Prostate gland (tissue), 2 donors: Measurements from ENCODE around the gene LEUTX. TPM values are rescaled to one million over a fixed set of nuclear protein-coding genes. Genes with fewer than 3 reads are reported as not detected.
"Not testable (repeated sequence)": the region's sequence is repeated elsewhere in the genome, so short reads cannot be mapped to it uniquely, and the experiment has no call there.

ENCODE experiments used
- DNase-seq: peaks from one replicate; pipeline ENCODE4 v3.0.0-alpha.2; 2019; ENCODE audit warnings: low spot score
- H3K27ac ChIP-seq, 2 donors: fragments of 200-600 bp; sonication (generic); 2 replicates each; pipeline ENCODE4 v1.5.1; 2017 to 2019
- H3K27me3 ChIP-seq: fragments of 200-600 bp; sonication (generic); replicated peaks from 2 replicates; pipeline ENCODE4 v1.5.1; 2019; ENCODE audit not compliant: insufficient read depth
- H3K36me3 ChIP-seq, 2 donors: fragments of 200-600 bp; sonication (generic); 1 replicate in 1 of 2; 2 replicates in 1 of 2; pipeline versions ENCODE4 v1.5.1 to v1.8.1; 2017 to 2019
- H3K4me1 ChIP-seq: fragments of 200-600 bp; sonication (generic); replicated peaks from 2 replicates; pipeline ENCODE4 v1.5.1; 2019
- H3K4me3 ChIP-seq, 2 donors: fragments of 200-600 bp; sonication (generic); 2 replicates each; pipeline ENCODE4 v1.5.1; 2017 to 2019
- H3K9me3 ChIP-seq: fragments of 200-600 bp; sonication (generic); 2 replicates; pipeline ENCODE4 v1.5.1; 2017
- CTCF ChIP-seq, 4 experiments: fragments of 200-600 bp in 2 of 4; fragments of 450-650 bp in 2 of 4; sonication (generic) in 2 of 4; IDR thresholded peaks; 1 replicate in 3 of 4; 2 replicates in 1 of 4; pipeline ENCODE4 v1.5.1; 2016 to 2019; ENCODE audit warnings: antibody characterized with exemption in 4 of 4, mild to moderate bottlenecking in 2 of 4, moderate library complexity in 2 of 4
- POLR2A ChIP-seq: fragments of 450-650 bp; IDR thresholded peaks from one replicate; pipeline ENCODE4 v1.6.1; 2016; ENCODE audit warnings: antibody characterized with exemption, mild to moderate bottlenecking
- POLR2AphosphoS5 ChIP-seq: sonication (generic); formaldehyde crosslinking; IDR thresholded peaks from one replicate; pipeline ENCODE4 v1.6.1; 2017; ENCODE audit warnings: antibody characterized with exemption
- WGBS: methylation state at CpG from one replicate; pipeline ENCODE4 v1.1.5; 2018; 5-methylcytosine and 5-hydroxymethylcytosine counted together
- intact Hi-C: fragments of 100-400 bp; cut with DNase I; formaldehyde crosslinking; loops from one replicate; pipeline ENCODE4 v1.14.2; 2022
- total RNA-seq, 2 donors: library from RNA; depleted of rRNA; stranded (reverse); fragments of >200 nt; gene quantifications; one replicate each; pipeline ENCODE4 v1.1.0, GENCODE V29; 2016

The LEUTX gene
- total RNA-seq, 2 donors from 2014 or later = not detected

DNA sequence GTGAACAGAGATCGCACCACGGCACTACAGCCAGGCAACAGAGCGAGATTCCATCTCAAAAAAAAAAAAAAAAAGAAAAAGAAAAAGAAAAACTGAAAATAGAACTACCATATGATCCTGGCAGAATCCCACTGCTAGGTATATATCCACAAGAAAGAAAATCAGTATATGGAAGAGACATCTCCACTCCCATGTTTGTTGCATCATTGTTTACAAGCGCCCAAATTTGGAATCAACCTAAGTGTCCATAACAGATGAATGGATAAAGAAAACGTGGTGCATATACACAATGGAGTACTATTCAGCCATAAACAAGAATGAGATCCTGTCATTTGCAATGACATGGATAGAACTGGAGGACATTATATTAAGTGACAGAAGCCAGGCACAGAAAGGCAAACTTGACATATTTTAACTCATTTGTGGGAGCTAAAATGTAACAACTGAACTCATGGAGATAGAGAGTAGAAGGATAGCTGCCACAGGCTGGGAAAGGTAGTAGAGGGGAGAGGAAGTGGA lies 29.3 kb downstream of the LEUTX start:
- no peaks in the 10 kb centered on the region for H3K27me3 ChIP-seq
- WGBS = 78% methylated on average over 5 of the region's 5 CpGs
- intact Hi-C loops = no loop called here
- no peaks in the 10 kb centered on the region for H3K9me3 ChIP-seq
- H3K36me3 ChIP-seq = no peaks in the 10 kb centered on the region
- no peak overlapping the region for H3K27ac ChIP-seq
- H3K4me3 ChIP-seq = no peak overlapping the region
- TF ChIP-seq POLR2AphosphoS5 (no peak), CTCF (IDR thresholded peaks at IDR 0.05) (no peak), POLR2A (no peak)
- no peaks in the 10 kb centered on the region for H3K4me1 ChIP-seq
- no peak for DNase-seq

GRCh38 chr19:39808688-39809087 lies 30.0 kb downstream of the LEUTX start:
- DNase-seq, H3K9me3 ChIP-seq, H3K4me3 ChIP-seq, H3K4me1 ChIP-seq, H3K27me3 ChIP-seq, H3K36me3 ChIP-seq, intact Hi-C loops, H3K27ac ChIP-seq: not testable (repeated sequence)
- WGBS = 79% methylated on average over 7 of the region's 7 CpGs

DNA sequence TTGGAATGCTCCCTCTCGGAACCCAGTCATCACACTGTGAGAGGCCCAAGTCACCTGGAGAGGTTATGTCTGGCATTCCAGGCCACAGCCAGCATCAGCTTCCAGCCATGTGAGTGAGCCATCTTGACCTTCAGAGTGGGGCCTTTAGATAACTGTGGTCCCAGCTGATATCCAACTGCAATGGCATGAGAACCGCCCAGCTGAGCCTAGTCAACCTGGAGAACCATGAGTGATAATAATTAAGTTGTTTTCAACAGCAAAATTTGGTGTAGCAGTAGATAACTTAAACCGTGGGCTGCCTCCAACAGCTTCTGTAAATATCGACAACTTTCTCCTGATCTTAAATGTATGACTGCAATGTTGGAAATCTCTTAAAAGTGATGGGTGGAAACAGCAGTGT lies 30.7 kb downstream of the LEUTX start:
- H3K4me3 ChIP-seq = no peak overlapping the region
- intact Hi-C loops = no loop called here
- H3K36me3 ChIP-seq = no peaks in the 10 kb centered on the region
- TF ChIP-seq POLR2AphosphoS5 (no peak), POLR2A (no peak), CTCF (IDR thresholded peaks at IDR 0.05) (no peak)
- no peak for DNase-seq
- WGBS = 99% methylated on average over 4 of the region's 4 CpGs
- no peaks in the 10 kb centered on the region for H3K4me1 ChIP-seq
- no peak overlapping the region for H3K27ac ChIP-seq
- no peaks in the 10 kb centered on the region for H3K27me3 ChIP-seq
- H3K9me3 ChIP-seq = no peaks in the 10 kb centered on the region

GRCh38 chr19:39810424-39810823 lies 31.8 kb downstream of the LEUTX start:
- DNase-seq = no peak
- Histone ChIP-seq H3K27me3 (no peaks in the 10 kb centered on the region), H3K36me3 (no peaks in the 10 kb centered on the region), H3K27ac (no peak overlapping the region), H3K9me3 (no peaks in the 10 kb centered on the region), H3K4me1 (no peaks in the 10 kb centered on the region), H3K4me3 (no peak overlapping the region)
- no peak for TF ChIP-seq POLR2A
- no peak for TF ChIP-seq CTCF (IDR thresholded peaks at IDR 0.05)
- no peak for TF ChIP-seq POLR2AphosphoS5
- intact Hi-C loops = no loop called here
- 84% methylated on average over 4 of the region's 4 CpGs for WGBS

DNA sequence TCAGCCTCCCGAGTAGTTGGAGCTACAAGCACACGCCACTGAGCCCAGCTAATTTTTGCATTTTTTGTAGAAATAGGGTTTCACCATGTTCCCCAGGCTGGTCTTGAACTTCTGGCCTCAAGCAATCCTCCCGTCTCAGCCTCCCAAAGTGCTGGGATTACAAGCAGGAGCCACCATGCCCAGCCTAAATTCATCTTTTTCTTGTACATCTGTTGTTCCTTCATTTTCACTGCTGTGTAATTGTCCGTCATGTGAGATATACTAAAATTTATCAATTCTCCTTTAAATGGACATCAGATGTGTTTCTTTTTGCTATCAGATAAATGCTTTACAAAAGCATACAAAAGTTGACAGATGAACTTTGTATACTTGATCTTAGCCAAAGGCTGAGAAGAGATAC lies 32.4 kb downstream of the LEUTX start:
- Histone ChIP-seq H3K36me3 (no peaks in the 10 kb centered on the region), H3K4me1 (no peaks in the 10 kb centered on the region), H3K9me3 (no peaks in the 10 kb centered on the region), H3K27ac (no peak overlapping the region), H3K4me3 (no peak overlapping the region), H3K27me3 (no peaks in the 10 kb centered on the region)
- 90% methylated on average over 4 of the region's 4 CpGs for WGBS
- no peak for TF ChIP-seq POLR2A
- no peak for TF ChIP-seq POLR2AphosphoS5
- no peak for TF ChIP-seq CTCF (IDR thresholded peaks at IDR 0.05)
- no peak for DNase-seq
- intact Hi-C loops = no loop called here
